ENCODE data around the gene FANCI.

GRCh38 chr15:89333011-89333860 is 89.5 kb downstream of the FANCI start:
- no peak for TF ChIP-seq GATA2 (IDR thresholded peaks at IDR 0.05; ENCODE audit: low read depth, low read length)
- TF ChIP-seq GATA3 (IDR thresholded peaks at IDR 0.05; ENCODE audit: low read depth, low read length), result no peak
